Pons (tissue), 1 donor: ENCODE results near the gene PTRH2.
A peak's percentile ranks its signal among the peaks of the same experiment; 100 is the strongest.
"Not testable (repeated sequence)": the region's sequence is repeated elsewhere in the genome, so short reads cannot be mapped to it uniquely, and the experiment has no call there.

Source experiments
- DNase-seq: peaks from one replicate; pipeline ENCODE4 v3.0.0-alpha.2; 2016; ENCODE audit warnings: low spot score

PTRH2 gene

GRCh38 chr17:59669411-59669810, 37.8 kb downstream of the PTRH2 start:
- DNase-seq, result no peak

- DNase-seq, result peak; percentile 30
Measured at GRCh38 chr17:59668816-59669215, 38.4 kb downstream of the PTRH2 start.

GRCh38 chr17:59666235-59666634, 41.0 kb downstream of the PTRH2 start:
- DNase-seq, result no peak

- DNase-seq, result not testable (repeated sequence)
Measured at GRCh38 chr17:59656624-59657023, 50.6 kb downstream of the PTRH2 start.

GRCh38 chr17:59652119-59652518, 55.1 kb downstream of the PTRH2 start:
- no peak for DNase-seq

GRCh38 chr17:59651346-59651745, 55.9 kb downstream of the PTRH2 start:
- DNase-seq, result no peak

GRCh38 chr17:59650642-59651041, 56.6 kb downstream of the PTRH2 start:
- DNase-seq, result no peak

- no peak for DNase-seq
Measured at GRCh38 chr17:59649886-59650285, 57.3 kb downstream of the PTRH2 start.
